GM03348 (cell line): ENCODE data around the gene C7.

Experiments used
- DNase-seq: peaks from one replicate; pipeline ENCODE4 v3.0.0; 2012; ENCODE audit warnings: low spot score

Gene C7

DNA sequence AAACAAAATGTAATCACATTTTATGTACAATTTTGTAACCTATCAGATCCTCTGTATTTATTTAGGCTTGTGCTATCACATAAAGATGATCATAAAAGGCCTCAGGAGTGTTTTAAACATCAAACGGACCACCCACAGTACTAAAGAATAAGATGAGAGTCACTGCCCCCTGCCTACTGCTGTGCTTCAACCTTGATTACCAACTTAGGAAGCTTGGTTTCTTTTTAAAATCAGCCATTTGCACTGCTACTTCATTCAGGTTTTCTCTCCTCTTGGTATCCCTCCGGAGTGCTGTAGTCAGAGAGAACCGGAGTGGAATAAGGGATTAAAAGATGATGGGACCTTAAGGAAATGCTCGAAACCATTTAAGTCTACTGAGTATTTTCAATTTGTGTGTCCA lies 6.9 kb downstream of the C7 start:
- DNase-seq: no peak

GRCh38 chr5:40928886-40929448 lies 19.7 kb downstream of the C7 start:
- no peak for DNase-seq

GRCh38 chr5:40932766-40933165 lies 23.5 kb downstream of the C7 start:
- DNase-seq: no peak

DNA sequence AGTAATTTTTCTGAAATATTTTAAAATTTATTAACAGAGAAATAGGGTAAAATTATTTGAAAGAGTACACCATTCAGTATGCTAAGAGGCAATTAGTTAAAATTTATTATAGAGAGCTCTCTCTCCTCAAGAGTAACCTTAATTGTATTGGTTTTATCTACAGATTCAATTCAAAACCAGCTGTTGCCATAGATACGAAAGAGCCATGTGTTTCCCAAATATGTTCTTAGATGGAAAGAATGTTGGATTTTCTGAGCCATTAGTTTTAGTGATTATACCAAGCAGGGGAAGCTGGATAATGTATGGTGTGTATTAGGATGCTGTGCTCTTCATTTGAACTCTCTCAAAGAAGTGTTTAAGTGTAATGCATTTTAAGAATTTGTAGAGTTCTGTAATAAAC lies 27.8 kb downstream of the C7 start:
- DNase-seq: no peak

DNA sequence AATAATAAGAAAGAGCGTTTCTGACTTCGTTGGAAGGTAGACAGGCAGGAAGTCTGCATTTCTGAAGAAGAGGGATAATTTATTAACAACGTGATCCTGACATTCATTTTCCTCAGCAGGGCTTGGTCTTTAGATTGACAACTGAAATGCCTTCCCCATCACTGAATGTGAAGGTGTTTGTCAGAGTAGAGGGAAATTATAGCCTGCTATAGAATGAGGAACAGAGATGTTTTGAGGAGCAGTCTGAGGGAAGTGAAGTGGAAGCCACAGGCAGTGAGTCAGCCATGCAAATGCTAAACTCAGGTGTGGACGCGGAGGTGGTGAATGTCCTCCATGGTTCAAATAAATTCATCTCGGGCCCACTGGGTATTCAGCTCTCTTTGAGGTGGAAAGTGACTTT lies 30.5 kb downstream of the C7 start:
- no peak for DNase-seq

DNA sequence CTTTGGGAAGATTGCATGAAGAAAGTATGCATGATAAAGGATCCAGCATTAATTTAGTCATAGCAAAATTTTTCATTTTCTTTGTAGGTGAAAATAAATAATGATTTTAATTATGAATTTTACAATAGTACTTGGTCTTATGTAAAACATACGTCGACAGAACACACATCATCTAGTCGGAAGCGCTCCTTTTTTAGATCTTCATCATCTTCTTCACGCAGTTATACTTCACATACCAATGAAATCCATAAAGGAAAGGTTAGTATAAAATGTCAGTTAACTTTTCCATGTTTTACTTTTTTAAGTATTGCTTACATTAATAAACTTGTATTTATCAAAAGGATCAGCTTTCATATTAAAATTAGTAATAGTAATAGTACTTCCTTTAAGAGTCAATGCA lies 35.8 kb downstream of the C7 start:
- no peak for DNase-seq

DNA sequence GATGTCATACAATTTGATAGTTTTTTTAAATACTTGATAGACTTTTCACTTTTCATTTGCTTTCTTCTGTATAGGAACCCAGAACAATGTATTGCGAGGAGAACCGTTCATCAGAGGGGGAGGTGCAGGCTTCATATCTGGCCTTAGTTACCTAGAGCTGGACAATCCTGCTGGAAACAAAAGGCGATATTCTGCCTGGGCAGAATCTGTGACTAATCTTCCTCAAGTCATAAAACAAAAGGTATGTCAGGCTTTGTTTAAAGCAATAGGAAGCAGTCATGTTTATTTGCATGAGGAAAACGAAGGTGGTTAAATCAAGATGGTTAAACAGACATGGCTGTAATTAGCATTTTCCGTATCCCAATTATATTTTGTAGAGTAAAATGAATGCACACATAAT lies 46.0 kb downstream of the C7 start:
- DNase-seq: no peak

DNA sequence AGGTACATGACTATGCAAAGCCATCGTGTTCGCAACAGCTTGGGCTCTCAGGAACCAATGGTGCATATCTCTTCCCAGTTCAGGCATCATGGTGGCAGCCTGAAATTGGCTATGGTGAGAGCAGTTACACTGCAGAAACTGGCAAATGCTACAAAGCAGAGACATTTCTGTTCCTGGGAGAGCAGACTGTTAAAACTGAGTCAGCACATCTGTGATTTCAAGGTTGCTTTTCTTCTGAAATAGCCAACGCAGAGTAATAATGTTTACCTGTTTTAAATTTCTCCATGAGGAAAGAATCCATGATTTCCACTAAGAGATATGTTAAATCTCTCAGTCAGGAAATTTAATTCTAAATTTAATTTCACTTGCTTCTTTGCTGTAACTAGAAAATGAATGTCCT lies 47.8 kb downstream of the C7 start:
- DNase-seq: no peak

- no peak for DNase-seq
Observed at GRCh38 chr5:40958811-40959210, 49.5 kb downstream of the C7 start.

GRCh38 chr5:40960037-40960436 lies 50.7 kb downstream of the C7 start:
- no peak for DNase-seq

DNA sequence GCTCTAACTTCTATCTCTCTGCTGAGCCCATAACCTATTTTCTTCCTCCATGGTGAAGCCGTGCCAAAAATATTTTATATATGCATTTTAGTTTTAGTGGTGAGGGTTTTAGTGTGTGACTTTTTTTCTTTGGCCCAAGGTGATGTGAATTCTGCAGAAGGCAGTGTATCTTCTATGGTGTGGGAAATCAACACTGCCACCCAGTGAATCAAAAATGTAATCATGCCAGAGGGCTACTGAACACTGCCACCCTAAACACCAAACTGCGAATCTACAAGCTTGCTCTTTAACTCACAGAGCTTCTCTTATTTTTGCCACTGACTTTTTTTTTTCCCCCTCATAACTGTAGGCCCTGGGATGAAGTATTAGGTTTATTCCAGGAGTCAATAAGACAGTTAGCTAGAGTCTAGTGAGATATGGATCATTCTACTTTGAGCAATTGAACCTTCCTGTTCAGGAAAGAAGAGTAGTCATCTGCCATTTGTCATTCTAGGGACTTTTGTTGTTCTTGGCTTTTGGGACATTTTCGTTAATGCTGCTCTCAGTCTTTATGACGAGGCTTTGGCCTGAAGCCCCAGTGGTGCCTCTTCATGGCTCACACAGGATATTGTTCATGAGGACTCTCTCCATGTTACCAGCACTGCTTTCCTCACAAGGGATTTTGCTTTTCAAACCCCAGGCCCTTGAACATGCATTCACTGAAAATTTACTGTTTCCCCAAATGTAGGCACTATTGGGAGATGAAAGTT lies 53.1 kb downstream of the C7 start:
- no peak for DNase-seq

DNA sequence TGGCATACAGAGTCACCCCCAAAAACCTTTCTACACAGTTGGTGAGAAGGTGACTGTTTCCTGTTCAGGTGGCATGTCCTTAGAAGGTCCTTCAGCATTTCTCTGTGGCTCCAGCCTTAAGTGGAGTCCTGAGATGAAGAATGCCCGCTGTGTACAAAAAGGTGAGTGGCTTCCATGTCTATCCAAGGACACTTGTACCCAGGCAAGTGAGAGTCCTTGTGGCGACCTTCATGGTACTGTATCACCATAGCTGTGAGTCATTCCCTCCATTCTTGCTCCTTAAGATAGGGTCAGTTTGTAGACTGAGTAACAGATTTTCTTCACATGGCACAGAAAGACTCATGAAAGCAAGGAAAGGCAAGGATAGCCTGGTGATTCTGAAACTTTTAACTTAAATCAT lies 63.1 kb downstream of the C7 start:
- DNase-seq: no peak

DNA sequence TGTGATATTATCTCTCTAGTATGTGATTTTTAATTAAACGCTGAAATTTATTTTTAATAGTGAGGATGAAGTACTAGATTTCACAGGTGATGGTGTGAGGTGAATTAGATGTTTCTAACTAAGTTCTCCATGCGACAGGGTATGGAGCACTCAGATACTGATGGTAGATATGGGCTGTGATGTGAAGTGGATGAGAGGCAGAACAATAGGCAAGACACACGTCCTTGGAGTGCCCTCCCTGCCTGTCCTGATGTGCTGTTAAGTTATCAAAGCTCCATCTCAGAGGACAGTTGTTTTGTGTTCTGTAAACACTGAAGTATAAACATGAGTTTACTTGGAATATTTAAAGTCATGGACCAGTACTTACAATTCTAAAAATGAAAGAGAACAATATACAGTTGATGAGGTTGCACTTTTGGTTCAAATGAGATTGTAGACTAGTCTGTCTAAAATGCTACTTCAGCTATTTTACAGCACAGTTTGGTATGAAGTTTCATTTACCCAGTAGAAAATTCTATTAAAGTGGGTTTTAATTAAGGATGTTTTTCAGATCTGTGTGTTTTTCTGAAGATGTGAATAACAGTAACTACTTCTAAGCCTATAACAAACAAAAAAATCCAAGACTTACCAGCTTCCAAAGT lies 64.2 kb downstream of the C7 start:
- DNase-seq: no peak

GRCh38 chr5:40976041-40976440 lies 66.7 kb downstream of the C7 start:
- no peak for DNase-seq

GRCh38 chr5:40976836-40977235 lies 67.5 kb downstream of the C7 start:
- DNase-seq: no peak

GRCh38 chr5:40981420-40981819 lies 72.1 kb downstream of the C7 start:
- DNase-seq: no peak

GRCh38 chr5:40983781-40984180 lies 74.5 kb downstream of the C7 start:
- DNase-seq: no peak

DNA sequence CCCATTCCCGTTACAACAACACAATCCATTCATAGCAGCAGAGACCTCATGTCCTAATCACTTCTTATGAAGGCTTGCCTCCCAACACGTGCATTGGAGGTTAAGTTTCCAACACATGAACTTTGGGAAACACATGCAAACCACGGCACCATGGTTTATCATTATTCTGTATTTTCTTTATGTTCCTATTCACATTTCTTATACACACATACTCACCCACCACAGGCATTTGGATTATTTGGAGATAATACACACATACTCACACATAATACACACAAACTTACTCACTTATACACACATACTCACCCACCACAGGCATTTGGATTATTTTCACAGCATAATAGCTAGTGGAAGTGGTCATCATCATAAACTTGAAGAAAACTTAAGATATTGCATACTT lies 75.6 kb downstream of the C7 start:
- DNase-seq: no peak

GRCh38 chr5:40985501-40985900 lies 76.2 kb downstream of the C7 start:
- no peak for DNase-seq

DNA sequence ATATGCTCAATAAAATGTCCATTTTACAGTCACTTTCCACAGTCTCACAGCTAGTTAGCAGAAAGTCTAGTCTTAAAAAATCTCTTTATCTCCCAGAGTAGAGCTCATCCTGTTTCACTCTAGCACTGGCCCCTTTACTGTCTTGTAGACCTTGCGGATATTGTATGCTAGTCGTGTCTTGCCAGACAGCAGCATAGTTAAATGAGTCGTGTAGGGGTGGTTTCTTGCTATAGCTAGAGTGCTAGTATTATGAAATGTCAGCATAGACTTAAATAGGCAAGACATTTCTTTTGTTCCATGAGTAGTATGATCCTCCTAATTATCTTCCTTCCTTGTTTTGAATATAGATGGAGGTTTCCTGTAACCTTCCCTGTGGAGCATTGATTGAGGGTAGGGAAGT lies 77.4 kb downstream of the C7 start:
- DNase-seq: no peak

GRCh38 chr5:40987349-40987748 lies 78.1 kb downstream of the C7 start:
- DNase-seq: no peak

GRCh38 chr5:40988746-40989510 lies 79.6 kb downstream of the C7 start:
- no peak for DNase-seq
